Measurements from ENCODE around the gene PPCDC. TPM values are rescaled to one million over a fixed set of nuclear protein-coding genes. Genes with fewer than 3 reads are reported as not detected.

Gene PPCDC
- total RNA-seq, 1 experiment from 2014 or later: 18.0 TPM

DNA sequence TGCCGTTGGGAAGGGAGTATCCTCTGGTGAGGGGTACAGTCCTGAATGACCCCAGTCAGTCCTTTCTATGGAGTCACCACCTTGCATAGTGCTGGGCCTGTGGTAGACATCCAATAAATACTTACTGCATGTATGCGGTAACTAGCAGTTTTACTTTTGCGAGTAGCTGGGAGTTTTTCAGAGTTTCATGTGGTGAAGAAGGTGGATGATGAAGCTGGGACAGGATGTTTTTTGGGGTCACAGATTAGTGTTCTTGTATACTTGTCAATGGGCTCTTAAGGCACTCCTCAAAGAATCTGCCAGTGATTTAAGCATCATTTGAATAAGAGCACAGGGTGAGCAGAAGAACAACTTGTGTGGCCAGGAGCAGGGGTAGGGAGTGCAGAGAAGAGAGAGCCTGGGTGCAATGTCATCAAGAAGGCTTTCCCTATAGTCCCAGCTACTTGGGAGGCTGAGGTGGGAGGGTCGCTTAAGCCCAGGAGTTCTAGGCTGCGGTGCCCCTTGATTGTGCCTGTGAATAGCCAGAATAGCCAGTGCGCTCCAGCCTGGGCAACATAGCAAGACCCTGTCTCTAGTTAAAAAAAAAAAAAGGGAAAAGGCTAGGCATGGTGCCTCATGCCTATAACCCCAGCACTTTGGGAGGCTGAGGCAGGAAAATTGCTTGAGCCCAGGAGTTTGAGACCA lies 22.1 kb downstream of the PPCDC start (continued):
- TF ChIP-seq, protein P1, sequence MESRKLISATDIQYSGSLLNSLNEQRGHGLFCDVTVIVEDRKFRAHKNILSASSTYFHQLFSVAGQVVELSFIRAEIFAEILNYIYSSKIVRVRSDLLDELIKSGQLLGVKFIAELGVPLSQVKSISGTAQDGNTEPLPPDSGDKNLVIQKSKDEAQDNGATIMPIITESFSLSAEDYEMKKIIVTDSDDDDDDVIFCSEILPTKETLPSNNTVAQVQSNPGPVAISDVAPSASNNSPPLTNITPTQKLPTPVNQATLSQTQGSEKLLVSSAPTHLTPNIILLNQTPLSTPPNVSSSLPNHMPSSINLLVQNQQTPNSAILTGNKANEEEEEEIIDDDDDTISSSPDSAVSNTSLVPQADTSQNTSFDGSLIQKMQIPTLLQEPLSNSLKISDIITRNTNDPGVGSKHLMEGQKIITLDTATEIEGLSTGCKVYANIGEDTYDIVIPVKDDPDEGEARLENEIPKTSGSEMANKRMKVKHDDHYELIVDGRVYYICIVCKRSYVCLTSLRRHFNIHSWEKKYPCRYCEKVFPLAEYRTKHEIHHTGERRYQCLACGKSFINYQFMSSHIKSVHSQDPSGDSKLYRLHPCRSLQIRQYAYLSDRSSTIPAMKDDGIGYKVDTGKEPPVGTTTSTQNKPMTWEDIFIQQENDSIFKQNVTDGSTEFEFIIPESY (IDR thresholded peaks at IDR 0.05; ENCODE audit: extremely low read depth, insufficient replicate concordance, low read length): no peak
- TF ChIP-seq SRF (IDR thresholded peaks at IDR 0.05; ENCODE audit: low read depth) (no peak), EZH2 (IDR thresholded peaks at IDR 0.05) (no peak), EZH2phosphoT487 (IDR thresholded peaks at IDR 0.05; ENCODE audit: borderline replicate concordance) (no peak), ZNF274 (IDR thresholded peaks at IDR 0.05; ENCODE audit: low read depth, low read length) (no peak), JUND (IDR thresholded peaks at IDR 0.05) (no peak), MAX (IDR thresholded peaks at IDR 0.05) (no peak)

DNA sequence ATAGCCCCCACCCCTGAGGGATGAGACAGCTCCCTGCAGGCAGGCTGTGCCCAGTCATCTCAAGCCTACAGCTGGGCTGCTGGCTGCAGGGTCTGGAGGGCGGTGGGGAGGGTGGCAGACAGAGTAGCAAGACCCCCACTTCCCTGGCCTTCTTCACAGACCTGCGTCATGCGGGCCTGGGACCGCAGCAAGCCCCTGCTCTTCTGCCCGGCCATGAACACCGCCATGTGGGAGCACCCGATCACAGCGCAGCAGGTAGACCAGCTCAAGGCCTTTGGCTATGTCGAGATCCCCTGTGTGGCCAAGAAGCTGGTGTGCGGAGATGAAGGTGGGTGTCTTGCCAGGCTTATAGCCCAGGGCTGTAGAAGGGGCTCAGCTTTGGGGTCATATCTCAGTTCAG lies 25.0 kb downstream of the PPCDC start:
- H3K9me2 ChIP-seq (ENCODE audit: insufficient read depth): no peaks in the 10 kb centered on the region
- no peak overlapping the region for H3K27ac ChIP-seq (ENCODE audit: low read depth, low read length)
- RAD21 ChIA-PET (ENCODE audit: low non-redundant PET in 1 of 2, low total read pairs in 2 of 2, uncharacterized antibody in 2 of 2, unreplicated experiment in 2 of 2): no interaction called here
- no peak overlapping the region for H3K4me2 ChIP-seq (ENCODE audit: low read length)
- POLR2A ChIA-PET: interaction anchor here (0.9 kb wide), 1 partner anchor 17 kb away, joined by 3 read pairs; no protein-coding TSS in a partner anchor
- intact Hi-C loops (cut with micrococcal nuclease): no loop called here
- no TSS peak for BruUV-seq (replicated peaks)
- H3K9ac ChIP-seq (ENCODE audit: low read length): no peak overlapping the region
- no peak overlapping the region for H3K4me3 ChIP-seq (replicated peaks in 1 of 2; ENCODE audit: low read depth in 1 of 2, low read length in 2 of 2)
- peaks cover 14 to 18% of the 10 kb centered on the region in 2 experiments; a peak in 3 of 4 replicates for H3K4me1 ChIP-seq (ENCODE audit: control insufficient read depth in 1 of 2, insufficient read depth in 2 of 2, low read length in 2 of 2)
- H3K9me3 ChIP-seq (ENCODE audit: control insufficient read depth in 1 of 2, insufficient read depth in 1 of 2, low read depth in 1 of 2, low read length in 2 of 2): no peaks in the 10 kb centered on the region
- DNase-seq (ENCODE audit: low read depth, low spot score) (no peak), ATAC-seq (no peak)
- H2AFZ ChIP-seq (ENCODE audit: low read depth, low read length, poor library complexity, severe bottlenecking): no peak overlapping the region
- CTCF ChIA-PET: no interaction called here
- peaks cover 2 to 28% of the 10 kb centered on the region in 2 experiments; a peak in 1 of 4 replicates for H3K36me3 ChIP-seq (ENCODE audit: control insufficient read depth in 1 of 2, insufficient read depth in 2 of 2, low read length in 2 of 2)
- no peaks in the 10 kb centered on the region for H4K20me1 ChIP-seq (ENCODE audit: insufficient read depth)
- no peaks in the 10 kb centered on the region for H3K79me2 ChIP-seq (ENCODE audit: insufficient read depth, low read length)
- no peaks in the 10 kb centered on the region for H3K27me3 ChIP-seq (ENCODE audit: insufficient read depth, low read length)
- TF ChIP-seq CTCF (IDR thresholded peaks at IDR 0.05 in 2 of 3, conservative IDR thresholded peaks at IDR 0.05 in 1 of 3; ENCODE audit: borderline replicate concordance in 1 of 3, insufficient read depth in 1 of 3, low read depth in 2 of 3, low read length in 2 of 3): no peak
- TF ChIP-seq RAD21 (IDR thresholded peaks at IDR 0.05; ENCODE audit: low read depth): no peak
- TF ChIP-seq SIN3A (IDR thresholded peaks at IDR 0.05; ENCODE audit: low read depth): no peak
- TF ChIP-seq FOSL1 (IDR thresholded peaks at IDR 0.05; ENCODE audit: low read depth): no peak
- no peak for TF ChIP-seq TCF7L2 (IDR thresholded peaks at IDR 0.05; ENCODE audit: borderline replicate concordance, extremely low read depth, insufficient read depth, insufficient read length)
- no peak for TF ChIP-seq ELF1 (IDR thresholded peaks at IDR 0.05; ENCODE audit: borderline replicate concordance, low read depth)
- TF ChIP-seq, protein P2, sequence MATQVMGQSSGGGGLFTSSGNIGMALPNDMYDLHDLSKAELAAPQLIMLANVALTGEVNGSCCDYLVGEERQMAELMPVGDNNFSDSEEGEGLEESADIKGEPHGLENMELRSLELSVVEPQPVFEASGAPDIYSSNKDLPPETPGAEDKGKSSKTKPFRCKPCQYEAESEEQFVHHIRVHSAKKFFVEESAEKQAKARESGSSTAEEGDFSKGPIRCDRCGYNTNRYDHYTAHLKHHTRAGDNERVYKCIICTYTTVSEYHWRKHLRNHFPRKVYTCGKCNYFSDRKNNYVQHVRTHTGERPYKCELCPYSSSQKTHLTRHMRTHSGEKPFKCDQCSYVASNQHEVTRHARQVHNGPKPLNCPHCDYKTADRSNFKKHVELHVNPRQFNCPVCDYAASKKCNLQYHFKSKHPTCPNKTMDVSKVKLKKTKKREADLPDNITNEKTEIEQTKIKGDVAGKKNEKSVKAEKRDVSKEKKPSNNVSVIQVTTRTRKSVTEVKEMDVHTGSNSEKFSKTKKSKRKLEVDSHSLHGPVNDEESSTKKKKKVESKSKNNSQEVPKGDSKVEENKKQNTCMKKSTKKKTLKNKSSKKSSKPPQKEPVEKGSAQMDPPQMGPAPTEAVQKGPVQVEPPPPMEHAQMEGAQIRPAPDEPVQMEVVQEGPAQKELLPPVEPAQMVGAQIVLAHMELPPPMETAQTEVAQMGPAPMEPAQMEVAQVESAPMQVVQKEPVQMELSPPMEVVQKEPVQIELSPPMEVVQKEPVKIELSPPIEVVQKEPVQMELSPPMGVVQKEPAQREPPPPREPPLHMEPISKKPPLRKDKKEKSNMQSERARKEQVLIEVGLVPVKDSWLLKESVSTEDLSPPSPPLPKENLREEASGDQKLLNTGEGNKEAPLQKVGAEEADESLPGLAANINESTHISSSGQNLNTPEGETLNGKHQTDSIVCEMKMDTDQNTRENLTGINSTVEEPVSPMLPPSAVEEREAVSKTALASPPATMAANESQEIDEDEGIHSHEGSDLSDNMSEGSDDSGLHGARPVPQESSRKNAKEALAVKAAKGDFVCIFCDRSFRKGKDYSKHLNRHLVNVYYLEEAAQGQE (IDR thresholded peaks at IDR 0.05; ENCODE audit: low read depth): no peak
- no peak for TF ChIP-seq JUND (IDR thresholded peaks at IDR 0.05)
- TF ChIP-seq POLR2A (IDR thresholded peaks at IDR 0.05; ENCODE audit: borderline replicate concordance, extremely low read depth, insufficient read depth, insufficient read length): no peak
- TF ChIP-seq ZFX (IDR thresholded peaks at IDR 0.05): no peak
- no peak for TF ChIP-seq CEBPB (IDR thresholded peaks at IDR 0.05; ENCODE audit: low read depth)
- no peak for TF ChIP-seq YY1 (IDR thresholded peaks at IDR 0.05; ENCODE audit: extremely low read depth, insufficient replicate concordance, low read depth, low read length)
- TF ChIP-seq EZH2 (IDR thresholded peaks at IDR 0.05): no peak
